Naive thymus-derived CD4-positive, alpha-beta T cell (primary cell): ENCODE data around the gene PLIN5. TPM values are rescaled to one million over a fixed set of nuclear protein-coding genes. Genes with fewer than 3 reads are reported as not detected.

Experiments used
- ATAC-seq: fragments of 150-1000 bp; cut with Tn5 transposase; 2 replicates; pipeline ENCODE4 v1.10.0; 2021; ENCODE audit warnings: mild to moderate bottlenecking, moderate library complexity
- CTCF ChIA-PET: fragments of 350-600 bp; sonication (Branson Sonifier 250); formaldehyde crosslinking; loops from one replicate; lab custom pipeline; 2021; ENCODE audit warnings: antibody characterized with exemption; lab: Charles Lee
- POLR2A ChIA-PET: fragments of 350-600 bp; sonication (Branson Sonifier 250); formaldehyde crosslinking; loops from one replicate; lab custom pipeline; 2021; ENCODE audit warnings: antibody characterized with exemption, inconsistent platforms; lab: Charles Lee
- DNase-seq, 9 donors: peaks; one replicate each; pipeline versions ENCODE4 v3.0.0 to v3.0.0-alpha.2; 2020 to 2022; ENCODE audit warnings: mixed read lengths in 1 of 9
- H3K27ac ChIP-seq: one replicate; pipeline ENCODE4 v1.7.0; 2013; ENCODE audit warnings: mild to moderate bottlenecking, low read depth, low read length, moderate library complexity
- H3K27me3 ChIP-seq, 2 donors: one replicate each; pipeline ENCODE4 v1.7.0; 2013; ENCODE audit warnings: low read length in 2 of 2, mild to moderate bottlenecking in 2 of 2, moderate library complexity in 2 of 2; ENCODE audit not compliant: control insufficient read depth in 2 of 2, insufficient read depth in 2 of 2
- H3K36me3 ChIP-seq, 3 experiments: 1 replicate in 2 of 3; 2 replicates in 1 of 3; pipeline ENCODE4 v1.7.0; 2013; ENCODE audit warnings: low read length in 3 of 3, mild to moderate bottlenecking in 3 of 3, moderate library complexity in 1 of 3; ENCODE audit not compliant: insufficient read depth in 3 of 3, control insufficient read depth in 2 of 3
- H3K4me1 ChIP-seq, 2 donors: one replicate each; pipeline ENCODE4 v1.7.0; 2013; ENCODE audit warnings: low read length in 2 of 2, mild to moderate bottlenecking in 2 of 2, moderate library complexity in 1 of 2; ENCODE audit not compliant: control insufficient read depth in 2 of 2, insufficient read depth in 2 of 2
- H3K4me3 ChIP-seq: 2 replicates; pipeline ENCODE4 v1.7.0; 2013; ENCODE audit warnings: mild to moderate bottlenecking, low read length
- H3K9me3 ChIP-seq, 3 experiments: 1 replicate in 2 of 3; 2 replicates in 1 of 3; pipeline ENCODE4 v1.7.0; 2013; ENCODE audit warnings: low read length in 3 of 3; ENCODE audit not compliant: control insufficient read depth in 2 of 3
- H3K27ac Mint-ChIP-seq, 9 donors: one replicate each; pipeline ENCODE4 v1.8.0; 2020 to 2022; ENCODE audit warnings: mixed read lengths in 9 of 9, mild to moderate bottlenecking in 8 of 9, moderate library complexity in 5 of 9, inconsistent platforms in 2 of 9
- H3K27me3 Mint-ChIP-seq, 5 donors: one replicate each; pipeline ENCODE4 v1.8.0; 2021 to 2022; ENCODE audit warnings: mixed read lengths in 5 of 5, mild to moderate bottlenecking in 1 of 5
- H3K36me3 Mint-ChIP-seq, 5 donors: one replicate each; pipeline ENCODE4 v1.8.0; 2020 to 2022; ENCODE audit warnings: mixed read lengths in 5 of 5, mild to moderate bottlenecking in 3 of 5, inconsistent platforms in 1 of 5
- H3K4me1 Mint-ChIP-seq, 7 donors: one replicate each; pipeline ENCODE4 v1.8.0; 2020 to 2022; ENCODE audit warnings: mixed read lengths in 7 of 7, mild to moderate bottlenecking in 3 of 7, inconsistent platforms in 1 of 7
- H3K4me3 Mint-ChIP-seq, 10 donors: one replicate each; pipeline ENCODE4 v1.8.0; 2020 to 2022; ENCODE audit warnings: mild to moderate bottlenecking in 10 of 10, mixed read lengths in 10 of 10, moderate library complexity in 6 of 10, inconsistent platforms in 2 of 10
- H3K9me3 Mint-ChIP-seq, 11 donors: one replicate each; pipeline ENCODE4 v1.8.0; 2020 to 2022; ENCODE audit warnings: mixed read lengths in 11 of 11, mild to moderate bottlenecking in 4 of 11, inconsistent platforms in 1 of 11, moderate library complexity in 1 of 11
- intact Hi-C, 2 donors: fragments of 100-400 bp; cut with micrococcal nuclease; formaldehyde crosslinking; loops; one replicate each; pipeline ENCODE4 v1.15.1; 2023
- polyA plus RNA-seq, 2 donors: library from polyadenylated mRNA; unstranded; fragments of 300-500 nt; fragmentation: Illumina TruSeq; gene quantifications; one replicate each; pipeline ENCODE4 v1.2.3, GENCODE V29; 2021
- total RNA-seq, 6 experiments: library from RNA in 5 of 6; stranded (reverse) in 5 of 6; gene quantifications; 1 replicate in 5 of 6; 2 replicates in 1 of 6; pipeline ENCODE4 v1.2.3 and lab custom pipeline; 2021 to 2026

PLIN5 gene
- total and polyA plus RNA-seq, 7 experiments from 2014 or later, result 0.24 to 1.9 (median 1.1) TPM; not detected in 1

DNA sequence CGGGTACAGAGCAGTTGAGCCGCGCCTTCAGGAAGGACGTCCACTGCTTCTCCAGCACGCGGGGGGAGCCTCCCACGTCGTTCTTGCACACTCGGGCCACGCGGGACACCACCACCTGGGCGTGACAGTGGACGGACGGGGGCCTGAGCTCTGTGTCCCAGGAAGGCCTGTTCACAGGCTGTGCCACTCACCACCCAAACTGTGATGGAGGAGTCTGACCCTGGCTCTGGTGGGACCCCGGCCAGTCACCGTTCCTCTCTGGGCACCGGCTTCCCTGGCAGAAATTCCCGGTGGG is 17.4 kb upstream of the PLIN5 start:
- ATAC-seq, result no peak
- POLR2A ChIA-PET, result no interaction called here
- H3K4me3 Mint-ChIP-seq, result no peak overlapping the region
- H3K27ac Mint-ChIP-seq, result no peak overlapping the region
- peaks cover 0 to 4% (median 0%) of the 10 kb centered on the region in 5 donors for H3K36me3 Mint-ChIP-seq
- Histone ChIP-seq H3K27ac (no peak overlapping the region), H3K9me3 (no peaks in the 10 kb centered on the region), H3K4me1 (no peaks in the 10 kb centered on the region), H3K4me3 (no peak overlapping the region), H3K27me3 (no peaks in the 10 kb centered on the region), H3K36me3 (no peaks in the 10 kb centered on the region)
- no peak for DNase-seq
- H3K9me3 Mint-ChIP-seq, result peaks cover 0 to 6% (median 0%) of the 10 kb centered on the region in 11 donors
- peaks cover 0 to 10% (median 0%) of the 10 kb centered on the region in 7 donors for H3K4me1 Mint-ChIP-seq
- H3K27me3 Mint-ChIP-seq, result peaks cover 0 to 26% (median 6%) of the 10 kb centered on the region in 5 donors
- intact Hi-C loops, result no loop called here
- CTCF ChIA-PET, result no interaction called here

- Histone ChIP-seq H3K4me1 (no peaks in the 10 kb centered on the region), H3K9me3 (no peaks in the 10 kb centered on the region), H3K27me3 (no peaks in the 10 kb centered on the region), H3K36me3 (no peaks in the 10 kb centered on the region), H3K27ac (no peak overlapping the region), H3K4me3 (no peak overlapping the region)
- H3K27me3 Mint-ChIP-seq, result peaks cover 0 to 26% (median 6%) of the 10 kb centered on the region in 5 donors
- H3K9me3 Mint-ChIP-seq, result peaks cover 0 to 6% (median 0%) of the 10 kb centered on the region in 11 donors
- peaks cover 0 to 6% (median 0%) of the 10 kb centered on the region in 7 donors for H3K4me1 Mint-ChIP-seq
- POLR2A ChIA-PET, result no interaction called here
- DNase-seq, result no peak
- H3K27ac Mint-ChIP-seq, result no peak overlapping the region
- CTCF ChIA-PET, result no interaction called here
- intact Hi-C loops, result no loop called here
- peaks cover 0 to 4% (median 0%) of the 10 kb centered on the region in 5 donors for H3K36me3 Mint-ChIP-seq
- ATAC-seq, result no peak
- no peak overlapping the region for H3K4me3 Mint-ChIP-seq
Measured at GRCh38 chr19:4550479-4551050, 15.5 kb upstream of the PLIN5 start.

GRCh38 chr19:4550018-4550417 is 15.0 kb upstream of the PLIN5 start:
- Mint-ChIP-seq H3K4me1 (peaks cover 0 to 5% (median 0%) of the 10 kb centered on the region in 7 donors), H3K27ac (no peak overlapping the region), H3K27me3 (peaks cover 0 to 26% (median 6%) of the 10 kb centered on the region in 5 donors), H3K4me3 (no peak overlapping the region), H3K9me3 (peaks cover 0 to 6% (median 0%) of the 10 kb centered on the region in 11 donors), H3K36me3 (peaks cover 0 to 4% (median 0%) of the 10 kb centered on the region in 5 donors)
- intact Hi-C loops, result no loop called here
- Histone ChIP-seq H3K4me3 (no peak overlapping the region), H3K27me3 (no peaks in the 10 kb centered on the region), H3K4me1 (no peaks in the 10 kb centered on the region), H3K27ac (no peak overlapping the region), H3K9me3 (no peaks in the 10 kb centered on the region), H3K36me3 (no peaks in the 10 kb centered on the region)
- no peak for ATAC-seq
- POLR2A ChIA-PET, result no interaction called here
- CTCF ChIA-PET, result no interaction called here
- DNase-seq, result no peak

- no peak overlapping the region for H3K4me3 ChIP-seq
- peaks cover 0 to 3% (median 0%) of the 10 kb centered on the region in 11 donors for H3K9me3 Mint-ChIP-seq
- no peak for DNase-seq
- no peaks in the 10 kb centered on the region for H3K36me3 ChIP-seq
- intact Hi-C loops, result no loop called here
- H3K4me1 Mint-ChIP-seq, result peaks cover 0 to 5% (median 0%) of the 10 kb centered on the region in 7 donors
- peaks cover 0 to 4% (median 0%) of the 10 kb centered on the region in 5 donors for H3K36me3 Mint-ChIP-seq
- H3K9me3 ChIP-seq, result no peaks in the 10 kb centered on the region
- H3K27me3 Mint-ChIP-seq, result peaks cover 0 to 20% (median 6%) of the 10 kb centered on the region in 5 donors
- no peaks in the 10 kb centered on the region for H3K27me3 ChIP-seq
- H3K4me3 Mint-ChIP-seq, result no peak overlapping the region
- ATAC-seq, result no peak
- POLR2A ChIA-PET, result no interaction called here
- no peak overlapping the region for H3K27ac Mint-ChIP-seq
- H3K4me1 ChIP-seq, result no peaks in the 10 kb centered on the region
- no peak overlapping the region for H3K27ac ChIP-seq
- CTCF ChIA-PET, result interaction anchor here (0.7 to 1.0 kb wide), 2 partner anchors 26 to 45 kb away, joined by 3 to 4 read pairs; no protein-coding TSS in a partner anchor
Measured at GRCh38 chr19:4548238-4548584, 13.2 kb upstream of the PLIN5 start.

- DNase-seq (no peak), ATAC-seq (no peak)
- H3K4me3 ChIP-seq, result no peak overlapping the region
- no peaks in the 10 kb centered on the region for H3K9me3 ChIP-seq
- no peaks in the 10 kb centered on the region for H3K4me1 ChIP-seq
- no peaks in the 10 kb centered on the region for H3K36me3 ChIP-seq
- H3K4me1 Mint-ChIP-seq, result peaks cover 0 to 5% (median 0%) of the 10 kb centered on the region in 7 donors
- ChIA-PET CTCF (interaction anchor here (1.0 to 1.1 kb wide), 2 partner anchors 20 to 45 kb away, joined by 3 to 4 read pairs; no protein-coding TSS in a partner anchor), POLR2A (no interaction called here)
- no peak overlapping the region for H3K4me3 Mint-ChIP-seq
- no peak overlapping the region for H3K27ac ChIP-seq
- no peak overlapping the region for H3K27ac Mint-ChIP-seq
- no peaks in the 10 kb centered on the region for H3K27me3 ChIP-seq
- intact Hi-C loops, result no loop called here
- H3K36me3 Mint-ChIP-seq, result peaks cover 0 to 4% (median 0%) of the 10 kb centered on the region in 5 donors
- H3K27me3 Mint-ChIP-seq, result peaks cover 0 to 14% (median 6%) of the 10 kb centered on the region in 5 donors
- peaks cover 0 to 2% (median 0%) of the 10 kb centered on the region in 11 donors for H3K9me3 Mint-ChIP-seq
Measured at GRCh38 chr19:4547303-4548237, 12.5 kb upstream of the PLIN5 start.

DNA sequence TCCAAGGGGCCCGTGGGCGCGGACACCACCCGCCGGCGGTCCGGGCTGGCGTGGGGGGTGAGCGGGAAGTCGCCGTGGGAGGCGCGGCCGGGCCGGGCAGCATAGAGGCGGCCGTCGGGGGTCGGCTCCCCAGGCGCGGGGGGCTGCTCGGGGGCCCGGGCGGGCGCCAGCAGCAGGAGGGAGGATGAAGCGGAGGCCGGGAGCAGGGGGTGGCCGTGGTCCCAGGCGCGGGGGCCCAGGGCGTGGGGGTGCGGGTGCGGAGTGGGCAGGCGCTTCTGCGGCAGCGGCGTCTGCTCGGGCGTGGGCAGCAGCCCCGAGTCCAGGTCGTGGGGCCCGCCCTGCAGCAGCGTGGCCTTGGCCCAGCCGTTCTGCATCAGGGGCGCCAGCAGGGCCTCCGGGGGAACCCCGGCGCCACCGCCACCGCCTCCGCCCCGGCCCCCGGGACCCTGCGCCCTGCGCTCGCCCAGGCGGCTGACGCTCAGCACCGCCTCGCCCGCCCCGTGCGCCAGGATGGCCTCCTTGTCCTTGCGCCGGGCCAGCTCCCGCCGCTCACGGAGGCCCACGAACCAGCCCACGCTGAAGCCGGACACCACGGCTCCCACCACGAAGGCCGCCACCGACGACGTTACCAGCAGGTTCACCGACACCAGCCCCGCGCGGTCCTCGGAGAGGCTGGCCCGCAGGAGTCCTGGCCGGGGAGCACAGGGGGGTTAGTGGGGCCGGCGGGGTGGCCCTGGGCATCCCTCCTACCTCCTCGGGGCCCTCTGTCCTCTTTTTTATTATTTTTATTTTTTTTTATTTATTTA is 9.0 kb upstream of the PLIN5 start:
- ChIA-PET CTCF (no interaction called here), POLR2A (no interaction called here)
- Mint-ChIP-seq H3K4me3 (no peak overlapping the region), H3K4me1 (peaks cover 0 to 10% (median 6%) of the 10 kb centered on the region in 7 donors), H3K9me3 (peaks cover 0 to 6% (median 0%) of the 10 kb centered on the region in 11 donors), H3K36me3 (peaks cover 0 to 4% (median 0%) of the 10 kb centered on the region in 5 donors), H3K27me3 (peaks cover 0 to 18% (median 3%) of the 10 kb centered on the region in 5 donors), H3K27ac (no peak overlapping the region)
- H3K9me3 ChIP-seq, result peaks cover 0 to 4% (median 0%) of the 10 kb centered on the region in 3 experiments
- no peaks in the 10 kb centered on the region for H3K36me3 ChIP-seq
- ATAC-seq (no peak), DNase-seq (no peak)
- no peak overlapping the region for H3K27ac ChIP-seq
- H3K27me3 ChIP-seq, result no peaks in the 10 kb centered on the region
- intact Hi-C loops, result no loop called here
- H3K4me3 ChIP-seq, result no peak overlapping the region
- no peaks in the 10 kb centered on the region for H3K4me1 ChIP-seq
